WERI-Rb-1 (cell line): ENCODE measurements around the gene TXNRD3.

Experiments
- DNase-seq: peaks from one replicate; pipeline ENCODE4 v3.0.0-alpha.2; 2020
- H3K27ac ChIP-seq: fragments of 250-450 bp; sonication (Bioruptor Pico); 2 replicates; pipeline ENCODE4 v1.5.1; 2020; ENCODE audit warnings: mild to moderate bottlenecking, moderate library complexity
- H3K27me3 ChIP-seq: fragments of 250-450 bp; sonication (Bioruptor Pico); 2 replicates; pipeline ENCODE4 v1.5.1; 2021; ENCODE audit warnings: mild to moderate bottlenecking, low read depth, moderate library complexity; ENCODE audit not compliant: insufficient read depth, severe bottlenecking
- H3K36me3 ChIP-seq: fragments of 250-450 bp; sonication (Bioruptor Pico); 2 replicates; pipeline ENCODE4 v1.5.1; 2020; ENCODE audit warnings: mild to moderate bottlenecking, moderate library complexity
- H3K4me3 ChIP-seq: 2 replicates; pipeline ENCODE4 v1.5.1; 2011; ENCODE audit warnings: low read depth, mild to moderate bottlenecking, control low read depth, low read length
- H3K9me3 ChIP-seq: fragments of 250-450 bp; sonication (Bioruptor Pico); 2 replicates; pipeline ENCODE4 v1.5.1; 2021; ENCODE audit warnings: mild to moderate bottlenecking, moderate library complexity; ENCODE audit not compliant: severe bottlenecking
- CTCF ChIP-seq: IDR thresholded peaks from 2 replicates; pipeline ENCODE4 v1.5.1; 2011; ENCODE audit warnings: low read depth, mild to moderate bottlenecking, control low read depth, inconsistent platforms, low read length

Gene TXNRD3

GRCh38 chr3:126665221-126665936 is 10.5 kb upstream of the TXNRD3 start:
- Histone ChIP-seq H3K36me3 (no peaks in the 10 kb centered on the region), H3K27me3 (no peaks in the 10 kb centered on the region), H3K9me3 (peaks cover 4% of the 10 kb centered on the region), H3K4me3 (no peak overlapping the region), H3K27ac (no peak overlapping the region)
- no peak for DNase-seq
- TF ChIP-seq CTCF, result no peak

- Histone ChIP-seq H3K9me3 (peaks cover 4% of the 10 kb centered on the region), H3K36me3 (no peaks in the 10 kb centered on the region), H3K27me3 (no peaks in the 10 kb centered on the region), H3K27ac (no peak overlapping the region), H3K4me3 (no peak overlapping the region)
- no peak for DNase-seq
- TF ChIP-seq CTCF, result peak; percentile 25; the same call in 1 of the 2 replicates
Observed at GRCh38 chr3:126664591-126665214, 9.8 kb upstream of the TXNRD3 start.

- Histone ChIP-seq H3K4me3 (no peak overlapping the region), H3K27me3 (no peaks in the 10 kb centered on the region), H3K36me3 (no peaks in the 10 kb centered on the region), H3K9me3 (peaks cover 8% of the 10 kb centered on the region), H3K27ac (no peak overlapping the region)
- DNase-seq, result no peak
- TF ChIP-seq CTCF, result no peak
Observed at GRCh38 chr3:126663750-126664149, 8.8 kb upstream of the TXNRD3 start.

- H3K9me3 ChIP-seq, result peaks cover 13% of the 10 kb centered on the region
- DNase-seq, result no peak
- H3K27me3 ChIP-seq, result no peaks in the 10 kb centered on the region
- H3K36me3 ChIP-seq, result no peaks in the 10 kb centered on the region
- H3K27ac ChIP-seq, result no peak overlapping the region
- no peak for TF ChIP-seq CTCF
- H3K4me3 ChIP-seq, result no peak overlapping the region
Observed at GRCh38 chr3:126663257-126663656, 8.3 kb upstream of the TXNRD3 start.

- Histone ChIP-seq H3K36me3 (no peaks in the 10 kb centered on the region), H3K4me3 (no peak overlapping the region), H3K27ac (no peak overlapping the region), H3K9me3 (peaks cover 13% of the 10 kb centered on the region), H3K27me3 (no peaks in the 10 kb centered on the region)
- no peak for DNase-seq
- TF ChIP-seq CTCF, result no peak
Observed at GRCh38 chr3:126661532-126662364, 6.8 kb upstream of the TXNRD3 start.
